GM19467 (cell line): Measurements from ENCODE around the gene VENTX.

ENCODE experiments used
- ATAC-seq: cut with Tn5 transposase; IDR thresholded peaks from one replicate; pipeline ENCODE4 v1.9.1; 2021; ENCODE audit warnings: mild to moderate bottlenecking, moderate library complexity; ENCODE audit not compliant: unreplicated experiment

The VENTX gene

GRCh38 chr10:133271521-133272300 lies 34.1 kb downstream of the VENTX start:
- ATAC-seq = no peak

- ATAC-seq = no peak
Observed at GRCh38 chr10:133272301-133272963, 34.8 kb downstream of the VENTX start.

- no peak for ATAC-seq
Observed at GRCh38 chr10:133272964-133273420, 35.3 kb downstream of the VENTX start.

- no peak for ATAC-seq
Observed at GRCh38 chr10:133273534-133274143, 36.0 kb downstream of the VENTX start.

GRCh38 chr10:133274751-133275683 lies 37.4 kb downstream of the VENTX start:
- ATAC-seq = peak; percentile 43

GRCh38 chr10:133275684-133276092 lies 38.0 kb downstream of the VENTX start:
- ATAC-seq = peak; percentile 22

- no peak for ATAC-seq
Observed at GRCh38 chr10:133276100-133276434, 38.4 kb downstream of the VENTX start.

- ATAC-seq = peak; percentile 36
Observed at GRCh38 chr10:133276435-133277201, 39.0 kb downstream of the VENTX start, which contains the start of gene ADAM8. ADAM8 (minus strand) TSS chr10:133276868; CDS start chr10:133276817, 51 bp downstream.

- ATAC-seq = no peak
Observed at GRCh38 chr10:133277277-133277992, 39.8 kb downstream of the VENTX start.

GRCh38 chr10:133277993-133278576 lies 40.4 kb downstream of the VENTX start:
- ATAC-seq = no peak

- peak; percentile 36 for ATAC-seq
Observed at GRCh38 chr10:133278577-133279265, 41.1 kb downstream of the VENTX start.

- ATAC-seq = no peak
Observed at GRCh38 chr10:133279326-133280226, 41.9 kb downstream of the VENTX start.

GRCh38 chr10:133280391-133281059 lies 42.9 kb downstream of the VENTX start:
- no peak for ATAC-seq

- no peak for ATAC-seq
Observed at GRCh38 chr10:133281084-133281483, 43.4 kb downstream of the VENTX start.

GRCh38 chr10:133281628-133282372 lies 44.1 kb downstream of the VENTX start:
- no peak for ATAC-seq

GRCh38 chr10:133282846-133283390 lies 45.3 kb downstream of the VENTX start:
- ATAC-seq = no peak
